ENCODE data around the gene CREBBP.

DNA sequence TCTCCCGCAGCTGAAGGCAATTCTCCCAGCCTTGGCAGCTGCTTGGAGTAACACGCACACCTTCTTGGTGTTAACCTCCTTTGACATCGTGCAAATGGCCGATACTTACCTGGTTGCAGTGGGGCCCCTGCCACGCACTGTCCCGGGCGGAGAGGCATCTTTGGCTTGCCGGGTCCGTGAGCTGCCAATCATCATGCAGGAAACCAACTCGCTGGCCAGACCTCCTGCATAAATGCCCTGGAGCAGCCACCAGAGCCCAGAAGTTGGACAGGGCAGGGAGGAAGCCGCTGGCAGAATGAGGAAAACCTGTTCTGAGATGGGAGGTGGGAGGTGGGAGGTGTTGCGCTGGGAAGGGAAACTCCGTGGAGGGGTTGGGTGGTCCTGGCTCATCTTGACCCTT, 41.7 kb upstream of the CREBBP start:
- TF ChIP-seq, protein P1, sequence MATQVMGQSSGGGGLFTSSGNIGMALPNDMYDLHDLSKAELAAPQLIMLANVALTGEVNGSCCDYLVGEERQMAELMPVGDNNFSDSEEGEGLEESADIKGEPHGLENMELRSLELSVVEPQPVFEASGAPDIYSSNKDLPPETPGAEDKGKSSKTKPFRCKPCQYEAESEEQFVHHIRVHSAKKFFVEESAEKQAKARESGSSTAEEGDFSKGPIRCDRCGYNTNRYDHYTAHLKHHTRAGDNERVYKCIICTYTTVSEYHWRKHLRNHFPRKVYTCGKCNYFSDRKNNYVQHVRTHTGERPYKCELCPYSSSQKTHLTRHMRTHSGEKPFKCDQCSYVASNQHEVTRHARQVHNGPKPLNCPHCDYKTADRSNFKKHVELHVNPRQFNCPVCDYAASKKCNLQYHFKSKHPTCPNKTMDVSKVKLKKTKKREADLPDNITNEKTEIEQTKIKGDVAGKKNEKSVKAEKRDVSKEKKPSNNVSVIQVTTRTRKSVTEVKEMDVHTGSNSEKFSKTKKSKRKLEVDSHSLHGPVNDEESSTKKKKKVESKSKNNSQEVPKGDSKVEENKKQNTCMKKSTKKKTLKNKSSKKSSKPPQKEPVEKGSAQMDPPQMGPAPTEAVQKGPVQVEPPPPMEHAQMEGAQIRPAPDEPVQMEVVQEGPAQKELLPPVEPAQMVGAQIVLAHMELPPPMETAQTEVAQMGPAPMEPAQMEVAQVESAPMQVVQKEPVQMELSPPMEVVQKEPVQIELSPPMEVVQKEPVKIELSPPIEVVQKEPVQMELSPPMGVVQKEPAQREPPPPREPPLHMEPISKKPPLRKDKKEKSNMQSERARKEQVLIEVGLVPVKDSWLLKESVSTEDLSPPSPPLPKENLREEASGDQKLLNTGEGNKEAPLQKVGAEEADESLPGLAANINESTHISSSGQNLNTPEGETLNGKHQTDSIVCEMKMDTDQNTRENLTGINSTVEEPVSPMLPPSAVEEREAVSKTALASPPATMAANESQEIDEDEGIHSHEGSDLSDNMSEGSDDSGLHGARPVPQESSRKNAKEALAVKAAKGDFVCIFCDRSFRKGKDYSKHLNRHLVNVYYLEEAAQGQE (IDR thresholded peaks at IDR 0.05; ENCODE audit: insufficient read depth in 1 of 2, low read depth in 2 of 2, low read length in 2 of 2) = no peak
- TF ChIP-seq POLR2AphosphoS5 (IDR thresholded peaks at IDR 0.05; ENCODE audit: low read depth, low read length) = no peak
